ENCODE results near the gene TTC16.

TTC16 gene

GRCh38 chr9:127715470-127716337 lies at the start of gene TTC16, which contains the start of gene PTRH1:
Gene TTC16 (plus strand): TSS chr9:127716079. CDS start chr9:127716146, 67 bp downstream.
Gene PTRH1 (minus strand): TSS chr9:127715663. CDS start chr9:127715639, 24 bp downstream.
- Histone ChIP-seq H3K27me3 (replicated peaks; ENCODE audit: control insufficient read depth, insufficient read depth, low read length) (no peaks in the 10 kb centered on the region), H3K4me3 (ENCODE audit: low read length) (peak within 1 kb of the TSS; percentile 90), H3K9ac (ENCODE audit: low read length) (peak within 1 kb of the TSS; percentile 88), H3K9me3 (ENCODE audit: control insufficient read depth, low read length) (no peaks in the 10 kb centered on the region), H3K4me1 (ENCODE audit: control insufficient read depth, insufficient read depth, low read length) (peaks cover 16% of the 10 kb centered on the region), H3K36me3 (ENCODE audit: control insufficient read depth, insufficient read depth, low read length, severe bottlenecking) (no peaks in the 10 kb centered on the region)
- peak; percentile 99 for DNase-seq (ENCODE audit: low read depth)

DNA sequence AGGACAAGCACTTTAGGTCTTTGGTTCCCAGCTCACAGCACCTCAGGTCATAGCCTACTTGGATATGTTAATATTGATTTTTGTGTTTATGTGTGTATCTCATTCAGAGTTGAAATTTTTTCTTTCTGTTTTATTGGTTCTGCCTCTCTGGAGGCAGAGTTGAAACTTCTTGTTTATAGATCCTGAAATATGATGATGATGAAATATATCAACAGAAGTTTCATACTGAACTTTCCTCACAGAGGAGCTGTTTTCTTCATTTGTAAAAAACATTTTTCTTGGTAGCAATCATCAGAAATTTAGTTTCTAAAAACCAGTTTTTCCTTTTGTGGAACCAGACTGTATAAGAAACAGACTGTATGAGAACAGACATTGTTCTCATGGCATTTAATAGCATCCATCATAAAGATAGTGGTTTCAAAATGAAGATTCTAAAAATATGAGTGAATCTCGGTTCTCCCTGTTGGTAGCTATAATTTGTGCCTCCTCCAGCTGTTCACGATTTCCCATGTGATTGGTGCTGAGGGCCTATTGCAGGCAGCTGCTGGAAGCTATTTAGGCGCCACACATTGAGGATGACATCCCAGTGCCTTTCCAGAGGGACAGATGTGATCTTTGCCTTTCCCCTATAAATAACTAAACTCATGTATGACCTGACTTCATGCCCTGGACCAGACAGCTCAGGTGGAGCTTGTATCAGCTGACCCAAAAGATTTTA lies 48.6 kb upstream of the TTC16 start:
- peak overlapping the region; percentile 63 for H3K9ac ChIP-seq (ENCODE audit: low read length)
- peaks cover 29% of the 10 kb centered on the region for H3K4me1 ChIP-seq (ENCODE audit: control insufficient read depth, insufficient read depth, low read length)
- no peaks in the 10 kb centered on the region for H3K9me3 ChIP-seq (ENCODE audit: control insufficient read depth, low read length)
- DNase-seq (ENCODE audit: low read depth): peak; percentile 66
- no peaks in the 10 kb centered on the region for H3K27me3 ChIP-seq (replicated peaks; ENCODE audit: control insufficient read depth, insufficient read depth, low read length)
- H3K4me3 ChIP-seq (ENCODE audit: low read length): no peak overlapping the region
- H3K36me3 ChIP-seq (ENCODE audit: control insufficient read depth, insufficient read depth, low read length, severe bottlenecking): peaks cover 65% of the 10 kb centered on the region

GRCh38 chr9:127667906-127668305 lies 48.0 kb upstream of the TTC16 start:
- H3K36me3 ChIP-seq (ENCODE audit: control insufficient read depth, insufficient read depth, low read length, severe bottlenecking): peaks cover 65% of the 10 kb centered on the region
- no peak for DNase-seq (ENCODE audit: low read depth)
- H3K27me3 ChIP-seq (replicated peaks; ENCODE audit: control insufficient read depth, insufficient read depth, low read length): no peaks in the 10 kb centered on the region
- H3K9ac ChIP-seq (ENCODE audit: low read length): peak overlapping the region; percentile 63
- H3K4me1 ChIP-seq (ENCODE audit: control insufficient read depth, insufficient read depth, low read length): peaks cover 29% of the 10 kb centered on the region
- no peak overlapping the region for H3K4me3 ChIP-seq (ENCODE audit: low read length)
- no peaks in the 10 kb centered on the region for H3K9me3 ChIP-seq (ENCODE audit: control insufficient read depth, low read length)

- Histone ChIP-seq H3K9me3 (ENCODE audit: control insufficient read depth, low read length) (no peaks in the 10 kb centered on the region), H3K9ac (ENCODE audit: low read length) (no peak overlapping the region), H3K4me3 (ENCODE audit: low read length) (no peak overlapping the region), H3K4me1 (ENCODE audit: control insufficient read depth, insufficient read depth, low read length) (no peaks in the 10 kb centered on the region), H3K36me3 (ENCODE audit: control insufficient read depth, insufficient read depth, low read length, severe bottlenecking) (peaks cover 72% of the 10 kb centered on the region), H3K27me3 (replicated peaks; ENCODE audit: control insufficient read depth, insufficient read depth, low read length) (no peaks in the 10 kb centered on the region)
- DNase-seq (ENCODE audit: low read depth): no peak
Measured at GRCh38 chr9:127673234-127673633, 42.6 kb upstream of the TTC16 start.

- Histone ChIP-seq H3K4me1 (ENCODE audit: control insufficient read depth, insufficient read depth, low read length) (no peaks in the 10 kb centered on the region), H3K36me3 (ENCODE audit: control insufficient read depth, insufficient read depth, low read length, severe bottlenecking) (peaks cover 89% of the 10 kb centered on the region), H3K9ac (ENCODE audit: low read length) (no peak overlapping the region), H3K9me3 (ENCODE audit: control insufficient read depth, low read length) (no peaks in the 10 kb centered on the region), H3K27me3 (replicated peaks; ENCODE audit: control insufficient read depth, insufficient read depth, low read length) (no peaks in the 10 kb centered on the region), H3K4me3 (ENCODE audit: low read length) (no peak overlapping the region)
- DNase-seq (ENCODE audit: low read depth): no peak
Measured at GRCh38 chr9:127676638-127677037, 39.2 kb upstream of the TTC16 start.

- no peak for DNase-seq (ENCODE audit: low read depth)
- Histone ChIP-seq H3K4me1 (ENCODE audit: control insufficient read depth, insufficient read depth, low read length) (no peaks in the 10 kb centered on the region), H3K36me3 (ENCODE audit: control insufficient read depth, insufficient read depth, low read length, severe bottlenecking) (peaks cover 88% of the 10 kb centered on the region), H3K27me3 (replicated peaks; ENCODE audit: control insufficient read depth, insufficient read depth, low read length) (no peaks in the 10 kb centered on the region), H3K9me3 (ENCODE audit: control insufficient read depth, low read length) (no peaks in the 10 kb centered on the region), H3K9ac (ENCODE audit: low read length) (no peak overlapping the region), H3K4me3 (ENCODE audit: low read length) (no peak overlapping the region)
Measured at GRCh38 chr9:127679506-127679905, 36.4 kb upstream of the TTC16 start.

GRCh38 chr9:127680226-127680625 lies 35.7 kb upstream of the TTC16 start:
- Histone ChIP-seq H3K4me1 (ENCODE audit: control insufficient read depth, insufficient read depth, low read length) (no peaks in the 10 kb centered on the region), H3K4me3 (ENCODE audit: low read length) (no peak overlapping the region), H3K9me3 (ENCODE audit: control insufficient read depth, low read length) (no peaks in the 10 kb centered on the region), H3K9ac (ENCODE audit: low read length) (no peak overlapping the region), H3K27me3 (replicated peaks; ENCODE audit: control insufficient read depth, insufficient read depth, low read length) (no peaks in the 10 kb centered on the region), H3K36me3 (ENCODE audit: control insufficient read depth, insufficient read depth, low read length, severe bottlenecking) (peaks cover 84% of the 10 kb centered on the region)
- DNase-seq (ENCODE audit: low read depth): no peak

- H3K27me3 ChIP-seq (replicated peaks; ENCODE audit: control insufficient read depth, insufficient read depth, low read length): no peaks in the 10 kb centered on the region
Measured at GRCh38 chr9:127680846-127681245, 35.0 kb upstream of the TTC16 start.

DNA sequence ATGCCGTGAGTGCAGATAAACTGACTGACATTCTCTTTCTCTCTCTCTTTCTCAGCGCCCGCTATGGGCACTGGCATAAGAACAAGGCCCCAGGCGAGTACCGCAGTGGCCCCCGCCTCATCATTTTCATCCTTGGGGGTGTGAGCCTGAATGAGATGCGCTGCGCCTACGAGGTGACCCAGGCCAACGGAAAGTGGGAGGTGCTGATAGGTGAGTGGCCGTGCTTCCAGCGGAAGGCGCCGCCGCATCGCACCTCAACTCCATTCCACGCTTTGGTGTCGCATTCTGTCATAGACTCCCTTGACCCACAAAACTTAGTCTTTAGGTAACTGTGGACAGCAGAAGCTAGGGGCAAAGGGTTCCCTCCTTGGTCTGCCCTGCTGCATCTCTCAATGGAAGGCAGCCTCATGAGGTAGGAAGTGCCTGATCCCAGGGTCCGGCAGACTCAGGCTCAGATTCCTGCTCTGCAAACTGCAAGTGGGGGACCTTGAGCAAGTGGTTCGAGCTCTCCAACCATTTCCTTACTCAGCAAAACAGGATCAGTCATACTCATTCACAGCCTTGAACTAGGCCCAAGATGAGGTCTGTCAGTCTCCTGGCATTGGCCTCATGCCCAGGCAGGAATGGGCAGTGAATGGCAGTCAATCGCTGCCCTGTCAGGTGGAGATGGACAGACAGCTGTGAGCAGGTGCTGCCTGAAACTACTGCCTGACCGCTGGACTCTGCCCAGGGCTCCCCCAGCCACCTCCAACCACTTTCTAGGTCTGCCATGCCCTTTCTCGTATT lies 33.3 kb upstream of the TTC16 start:
- Histone ChIP-seq H3K9ac (ENCODE audit: low read length) (no peak overlapping the region), H3K4me1 (ENCODE audit: control insufficient read depth, insufficient read depth, low read length) (no peaks in the 10 kb centered on the region), H3K36me3 (ENCODE audit: control insufficient read depth, insufficient read depth, low read length, severe bottlenecking) (peaks cover 81% of the 10 kb centered on the region), H3K27me3 (replicated peaks; ENCODE audit: control insufficient read depth, insufficient read depth, low read length) (no peaks in the 10 kb centered on the region), H3K9me3 (ENCODE audit: control insufficient read depth, low read length) (no peaks in the 10 kb centered on the region), H3K4me3 (ENCODE audit: low read length) (no peak overlapping the region)
- DNase-seq (ENCODE audit: low read depth): no peak

More at GRCh38 chr9:127680846-127681245, 35.0 kb upstream of the TTC16 start:
- Histone ChIP-seq H3K9ac (ENCODE audit: low read length) (no peak overlapping the region), H3K4me3 (ENCODE audit: low read length) (no peak overlapping the region), H3K36me3 (ENCODE audit: control insufficient read depth, insufficient read depth, low read length, severe bottlenecking) (peaks cover 78% of the 10 kb centered on the region), H3K9me3 (ENCODE audit: control insufficient read depth, low read length) (no peaks in the 10 kb centered on the region), H3K4me1 (ENCODE audit: control insufficient read depth, insufficient read depth, low read length) (no peaks in the 10 kb centered on the region)
- no peak for DNase-seq (ENCODE audit: low read depth)

- peak; percentile 54 for DNase-seq (ENCODE audit: low read depth)
- H3K4me1 ChIP-seq (ENCODE audit: control insufficient read depth, insufficient read depth, low read length): no peaks in the 10 kb centered on the region
- no peak overlapping the region for H3K9ac ChIP-seq (ENCODE audit: low read length)
- H3K9me3 ChIP-seq (ENCODE audit: control insufficient read depth, low read length): no peaks in the 10 kb centered on the region
- H3K4me3 ChIP-seq (ENCODE audit: low read length): no peak overlapping the region
- H3K27me3 ChIP-seq (replicated peaks; ENCODE audit: control insufficient read depth, insufficient read depth, low read length): no peaks in the 10 kb centered on the region
- peaks cover 85% of the 10 kb centered on the region for H3K36me3 ChIP-seq (ENCODE audit: control insufficient read depth, insufficient read depth, low read length, severe bottlenecking)
Measured at GRCh38 chr9:127683723-127684122, 32.2 kb upstream of the TTC16 start.

DNA sequence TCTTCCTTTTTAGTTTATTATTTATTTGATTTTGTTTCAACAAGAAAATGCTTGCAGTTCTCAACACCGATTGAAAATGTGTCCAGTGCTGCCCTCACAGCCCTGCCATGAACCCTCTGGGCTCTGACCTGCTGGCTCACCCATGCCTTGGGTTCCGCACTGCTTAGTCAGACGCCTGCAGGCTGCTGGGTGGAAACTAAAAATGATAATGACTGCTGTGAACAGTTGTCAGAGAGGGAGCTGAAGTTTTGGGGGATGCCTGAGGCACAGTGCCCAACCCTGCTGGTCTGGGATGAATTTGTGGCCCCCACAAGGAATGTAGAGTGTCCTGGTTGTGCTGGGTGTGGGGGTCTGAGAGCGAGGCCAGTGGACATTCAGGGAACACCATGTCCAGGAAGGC lies 31.3 kb upstream of the TTC16 start:
- Histone ChIP-seq H3K9me3 (ENCODE audit: control insufficient read depth, low read length) (no peaks in the 10 kb centered on the region), H3K27me3 (replicated peaks; ENCODE audit: control insufficient read depth, insufficient read depth, low read length) (no peaks in the 10 kb centered on the region), H3K36me3 (ENCODE audit: control insufficient read depth, insufficient read depth, low read length, severe bottlenecking) (peaks cover 84% of the 10 kb centered on the region), H3K9ac (ENCODE audit: low read length) (no peak overlapping the region), H3K4me3 (ENCODE audit: low read length) (no peak overlapping the region), H3K4me1 (ENCODE audit: control insufficient read depth, insufficient read depth, low read length) (no peaks in the 10 kb centered on the region)
- DNase-seq (ENCODE audit: low read depth): peak; percentile 66

Measured in adipocyte (in vitro differentiated cells).